Hematopoietic multipotent progenitor cell treated with erythropoietin and hydrocortisone succinate and interleukin-3 and kit ligand, for 6 days (in vitro differentiated cells): ENCODE data around the gene ACTR3.
"Not testable (repeated sequence)": the region's sequence is repeated elsewhere in the genome, so short reads cannot be mapped to it uniquely, and the experiment has no call there.

Source experiments
- DNase-seq: peaks from one replicate; pipeline ENCODE4 v3.0.0-alpha.2; 2015

ACTR3 gene

DNA sequence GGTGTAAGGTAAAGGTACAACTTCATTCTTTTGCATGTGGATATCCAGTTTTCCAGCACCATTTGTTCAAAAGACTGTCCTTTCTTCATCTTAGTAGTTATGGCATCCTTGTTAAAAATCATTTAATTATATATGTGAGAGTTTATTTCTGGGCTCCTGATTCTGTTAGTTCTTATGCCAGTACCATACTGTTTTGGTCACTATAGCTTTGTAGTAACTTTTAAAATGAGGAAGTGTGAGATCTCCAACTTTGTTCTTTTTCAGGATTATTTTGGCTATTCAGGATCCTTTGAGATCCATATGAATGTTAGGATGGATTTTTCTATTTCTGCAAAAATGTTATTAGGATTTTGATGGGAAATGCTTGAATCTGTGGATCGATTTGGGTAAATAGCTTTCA lies 16.8 kb downstream of the ACTR3 start:
- no peak for DNase-seq

DNA sequence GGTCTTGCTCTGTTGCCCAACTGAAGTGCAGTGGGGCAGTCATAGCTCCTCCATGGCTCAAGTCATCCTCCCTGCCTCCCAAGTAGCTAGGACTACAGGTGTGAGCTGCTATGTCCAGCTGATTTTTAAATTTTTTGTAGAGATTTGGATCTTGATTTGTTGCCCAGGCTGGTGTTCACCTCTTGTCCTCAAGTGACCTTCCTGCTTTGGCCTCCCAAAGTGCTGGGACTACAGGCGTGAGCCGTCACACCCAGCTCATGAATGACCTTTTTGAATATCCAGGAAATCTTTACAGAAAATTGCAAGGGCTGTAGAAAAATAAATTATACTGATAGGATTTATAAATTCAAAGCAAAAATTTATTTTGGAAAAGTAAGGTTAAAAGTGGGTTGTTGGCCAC lies 17.4 kb downstream of the ACTR3 start:
- no peak for DNase-seq

DNA sequence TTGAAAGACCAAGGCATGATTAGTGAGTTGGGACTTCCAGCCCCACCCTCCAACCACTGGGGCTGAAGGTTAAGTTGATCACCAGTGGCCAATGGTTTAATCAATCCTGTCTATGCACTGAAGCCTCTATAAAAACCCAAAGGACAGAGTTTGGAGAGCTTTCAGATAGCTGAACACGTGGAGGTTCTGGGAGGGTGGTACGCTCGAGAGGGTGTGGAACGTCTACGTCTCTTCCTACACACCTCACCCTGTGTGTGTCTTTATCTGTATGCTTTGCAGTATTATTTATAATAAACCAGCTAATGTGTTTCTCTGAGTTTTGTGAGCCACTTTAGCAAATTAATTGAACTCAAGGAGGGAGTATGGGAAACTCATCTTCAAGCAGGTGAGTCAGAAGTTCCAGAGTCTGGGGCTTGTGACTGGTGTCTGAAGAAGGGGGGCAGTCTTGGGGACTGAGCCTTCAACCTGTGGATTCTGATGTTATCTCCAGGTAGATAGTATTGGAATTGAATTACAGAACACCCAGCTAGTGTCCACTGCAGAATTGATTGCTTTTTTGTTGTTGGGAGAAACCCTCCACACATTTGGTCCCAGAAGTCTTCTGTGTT lies 20.3 kb downstream of the ACTR3 start:
- DNase-seq, result no peak

DNA sequence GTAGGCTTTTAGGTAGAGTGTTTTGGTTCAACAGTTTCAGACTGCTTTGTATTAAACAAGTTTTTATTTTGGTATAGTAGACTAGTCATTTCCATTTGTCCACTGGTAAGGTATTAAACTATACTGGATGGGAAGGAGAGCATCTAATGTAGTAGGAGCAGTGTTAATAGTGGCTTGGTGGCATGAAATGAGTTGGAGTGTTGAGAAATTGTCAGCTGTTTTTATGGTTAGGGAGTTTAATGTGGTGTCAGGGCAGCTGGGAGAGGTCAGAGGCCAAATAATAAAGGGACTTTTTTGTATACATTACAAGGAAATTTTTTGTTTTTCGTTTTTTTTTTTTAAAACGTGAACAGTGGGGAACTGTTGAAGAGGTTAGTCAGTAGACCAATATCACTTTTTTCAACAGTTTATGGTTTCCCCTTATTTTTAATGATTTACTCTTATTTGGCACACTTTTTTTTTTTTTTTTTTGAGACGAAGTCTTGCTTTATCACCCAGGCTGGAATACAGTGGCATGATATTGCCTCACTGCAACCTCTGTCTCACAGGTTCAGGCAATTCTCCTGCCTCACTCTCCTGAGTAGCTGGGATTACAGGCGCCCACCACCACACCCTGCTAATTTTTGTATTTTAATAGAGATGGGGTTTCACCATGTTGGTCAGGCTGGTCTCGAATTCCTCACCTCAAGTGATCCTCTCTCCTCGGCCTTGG lies 21.2 kb downstream of the ACTR3 start:
- DNase-seq, result no peak

DNA sequence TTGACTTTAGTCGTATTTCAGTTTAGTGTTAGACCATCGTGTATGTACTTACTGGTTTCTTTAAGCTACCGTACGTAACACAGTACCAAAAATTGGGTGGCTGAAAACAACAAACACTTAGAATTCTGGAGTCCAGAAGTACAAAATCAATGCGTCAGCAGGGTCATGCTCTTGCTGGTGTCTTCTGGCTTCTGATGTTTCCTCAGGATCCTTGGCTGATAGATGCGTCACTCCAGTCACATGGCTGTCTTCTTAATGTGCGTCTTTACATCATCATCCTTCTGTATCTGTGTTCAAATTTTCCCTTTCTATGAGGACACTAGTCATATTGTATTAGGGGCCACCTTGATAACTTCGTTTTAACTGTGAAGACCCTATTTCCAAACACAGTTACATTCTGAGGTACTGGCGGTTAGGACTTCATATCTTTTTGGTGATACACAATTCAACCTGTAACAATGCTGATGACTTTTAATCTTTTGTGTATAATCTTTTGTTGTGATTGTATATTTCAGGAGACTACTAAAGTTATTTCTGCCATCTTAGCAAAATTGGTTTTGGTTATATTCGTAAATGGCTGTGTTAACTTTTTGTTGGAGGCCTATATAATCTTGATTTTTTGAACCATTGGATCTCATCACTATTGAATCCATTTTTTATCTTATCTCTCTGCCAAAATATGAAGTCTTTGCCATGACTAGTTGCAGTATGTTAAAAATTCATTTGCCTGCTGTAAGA lies 25.4 kb downstream of the ACTR3 start:
- no peak for DNase-seq

DNA sequence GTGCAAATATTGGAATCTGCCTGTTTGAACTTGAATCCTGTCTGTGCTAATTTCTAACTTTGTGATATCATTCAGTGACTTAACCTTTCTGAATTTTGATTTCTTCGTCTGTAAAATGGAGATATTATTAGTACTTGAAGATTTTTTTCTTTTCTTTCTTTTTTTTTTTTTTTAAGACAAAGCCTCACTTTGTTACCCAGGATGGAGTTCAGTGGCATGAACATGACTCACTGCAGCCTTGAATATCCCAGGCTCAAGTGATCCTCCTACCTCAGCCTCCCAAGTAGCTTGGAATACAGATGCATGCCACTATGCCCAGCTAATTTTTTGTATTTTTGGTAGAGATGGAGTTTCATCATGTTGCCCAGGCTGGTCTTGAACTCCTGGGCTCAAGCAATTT lies 28.3 kb downstream of the ACTR3 start:
- DNase-seq, result no peak

DNA sequence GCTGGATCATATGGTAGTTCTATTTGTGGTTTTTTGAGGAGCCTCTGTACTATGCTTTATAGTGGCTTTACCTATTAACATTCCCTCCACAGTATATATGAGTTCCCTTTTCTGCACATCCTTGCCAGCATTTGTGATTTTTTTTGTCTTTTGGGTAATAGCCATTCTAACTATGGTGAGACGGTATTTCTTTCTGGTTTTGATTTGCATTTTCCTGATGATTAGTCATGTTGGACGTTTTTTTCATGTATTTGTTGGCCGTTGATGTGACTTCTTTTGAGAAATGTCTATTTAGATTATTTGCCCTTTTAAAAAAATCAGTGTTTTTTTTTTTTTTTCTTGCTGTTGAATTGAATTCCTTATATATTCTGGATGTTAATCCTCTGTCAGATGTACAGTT lies 31.1 kb downstream of the ACTR3 start:
- DNase-seq, result no peak

DNA sequence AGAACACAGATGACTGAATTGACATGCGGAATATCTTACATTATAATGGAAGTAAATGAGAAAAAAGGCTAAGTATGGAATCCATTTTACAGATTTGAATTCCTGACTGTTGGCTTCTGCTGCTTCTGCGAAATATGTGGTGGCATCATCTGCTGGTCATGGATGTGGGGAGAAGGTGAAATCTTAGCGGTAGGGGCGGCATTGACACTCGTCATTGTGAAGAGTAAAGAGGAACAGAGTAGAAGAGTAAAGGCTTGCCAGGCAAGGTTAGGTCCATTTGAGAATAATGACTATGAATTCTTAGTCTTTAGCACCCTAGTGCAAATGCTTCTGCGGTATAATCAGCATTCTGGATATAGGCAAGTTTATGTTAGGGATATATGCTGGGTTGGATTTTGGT lies 32.4 kb downstream of the ACTR3 start:
- DNase-seq, result no peak

DNA sequence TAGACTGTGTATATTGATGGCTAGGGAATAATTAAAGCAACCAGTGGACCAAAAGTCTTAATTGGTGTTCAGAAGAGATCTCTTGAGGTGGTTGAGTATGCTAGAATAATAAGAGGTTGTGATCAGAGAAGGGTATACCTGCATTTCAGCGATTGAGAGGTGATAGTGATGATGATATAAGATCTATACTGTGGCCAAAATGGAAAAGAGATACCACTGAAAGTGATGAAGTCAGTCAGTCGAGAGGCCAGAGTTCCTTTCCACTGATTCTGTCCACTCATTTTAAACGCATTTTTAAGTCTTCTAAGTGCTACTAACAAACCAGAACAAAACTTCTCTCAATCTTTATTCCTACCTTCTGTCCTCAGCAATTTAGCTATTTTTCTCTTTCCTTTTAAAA lies 32.9 kb downstream of the ACTR3 start:
- no peak for DNase-seq

DNA sequence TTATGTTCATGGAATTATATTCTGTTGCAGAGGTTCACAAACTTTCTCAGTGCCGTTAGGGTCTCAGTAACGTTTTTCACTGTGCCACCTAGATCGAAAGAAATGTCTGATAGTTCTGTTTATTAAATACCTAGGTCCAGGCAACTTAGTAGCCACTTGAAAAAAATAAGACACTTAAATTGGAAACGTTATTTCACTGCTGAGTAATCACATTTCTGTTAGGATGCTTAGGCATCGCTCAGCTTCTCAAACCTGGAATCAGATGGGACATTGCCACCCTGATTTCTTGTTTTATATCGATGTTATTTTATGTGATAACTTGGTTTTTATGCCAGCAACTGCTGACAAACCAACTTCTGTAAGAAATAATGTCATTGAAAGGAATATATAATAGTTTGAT lies 36.0 kb downstream of the ACTR3 start:
- DNase-seq, result no peak

DNA sequence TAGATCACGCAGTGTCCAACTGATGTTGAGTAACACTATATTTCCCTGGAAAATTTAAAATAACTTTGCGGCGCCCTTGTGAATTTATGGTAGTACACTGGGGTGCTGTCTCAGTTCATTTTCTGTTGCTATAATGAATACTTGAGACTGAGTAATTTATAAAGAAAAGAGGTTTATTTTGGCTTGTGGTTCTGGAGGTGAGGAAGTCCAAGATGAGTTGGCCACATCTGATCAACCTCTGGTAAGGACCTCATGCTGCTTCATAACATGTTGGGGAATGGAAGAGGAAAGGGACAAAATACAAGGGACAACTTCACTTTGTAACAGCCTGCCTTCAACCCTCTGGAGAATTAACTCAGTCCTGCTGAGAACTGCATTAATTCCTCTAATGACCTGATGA lies 36.4 kb downstream of the ACTR3 start:
- DNase-seq, result no peak

DNA sequence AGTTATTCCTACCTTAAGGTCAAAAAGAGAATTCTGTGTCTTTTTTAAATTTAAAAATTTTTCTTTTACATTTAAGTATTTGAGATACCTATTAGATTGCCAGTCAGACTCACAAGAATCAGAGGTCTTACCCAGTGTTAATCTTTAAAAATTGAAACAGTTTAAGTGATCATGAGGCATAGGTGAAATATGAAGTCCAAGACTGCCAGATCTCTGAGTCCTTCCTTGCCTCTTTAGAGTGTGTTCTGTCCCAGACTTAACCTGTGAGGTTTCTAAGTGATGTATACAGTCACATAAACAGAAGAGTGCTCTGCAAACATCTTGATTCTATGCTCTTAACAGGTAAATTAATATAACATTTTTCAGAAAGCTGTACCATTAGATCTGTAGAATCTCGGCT lies 40.6 kb downstream of the ACTR3 start:
- DNase-seq, result no peak

DNA sequence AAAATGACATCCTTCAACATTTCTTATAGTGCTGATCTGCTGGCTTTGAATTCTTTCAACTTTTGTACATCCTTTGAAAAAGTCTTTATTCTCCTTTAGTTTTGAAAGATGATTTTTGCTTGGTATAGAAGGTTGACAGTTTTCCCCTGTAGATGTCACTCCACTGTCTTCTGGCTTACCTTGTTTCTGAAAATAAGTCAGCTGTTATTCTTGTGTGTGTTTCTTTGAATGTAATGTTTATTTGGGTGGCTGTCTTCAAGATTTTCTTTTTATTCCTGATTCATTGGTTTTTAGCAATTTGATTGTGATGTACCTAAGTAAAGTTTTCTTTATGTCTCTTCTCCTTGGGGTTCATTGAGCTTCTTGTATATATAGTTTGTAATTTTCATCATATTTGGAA lies 47.6 kb downstream of the ACTR3 start:
- no peak for DNase-seq

DNA sequence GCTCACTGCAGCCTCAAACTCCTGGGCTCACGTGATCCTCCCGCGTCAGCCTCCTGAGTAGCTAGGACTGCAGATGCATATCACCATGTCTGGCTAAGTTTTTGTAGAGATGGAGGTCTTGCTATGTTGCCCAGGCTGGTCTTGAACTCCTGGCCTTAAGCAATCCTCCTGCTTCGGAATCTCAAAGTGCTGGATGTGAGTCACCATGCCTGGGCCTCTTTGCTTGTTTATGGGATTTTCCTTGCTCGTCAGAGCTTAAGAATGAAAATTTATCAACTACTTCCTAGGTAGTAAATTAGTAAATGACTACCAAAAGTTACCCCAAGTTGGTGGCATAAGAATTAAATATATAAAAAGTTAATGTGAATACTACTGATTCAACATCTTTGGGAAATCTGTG lies 51.0 kb downstream of the ACTR3 start:
- no peak for DNase-seq

DNA sequence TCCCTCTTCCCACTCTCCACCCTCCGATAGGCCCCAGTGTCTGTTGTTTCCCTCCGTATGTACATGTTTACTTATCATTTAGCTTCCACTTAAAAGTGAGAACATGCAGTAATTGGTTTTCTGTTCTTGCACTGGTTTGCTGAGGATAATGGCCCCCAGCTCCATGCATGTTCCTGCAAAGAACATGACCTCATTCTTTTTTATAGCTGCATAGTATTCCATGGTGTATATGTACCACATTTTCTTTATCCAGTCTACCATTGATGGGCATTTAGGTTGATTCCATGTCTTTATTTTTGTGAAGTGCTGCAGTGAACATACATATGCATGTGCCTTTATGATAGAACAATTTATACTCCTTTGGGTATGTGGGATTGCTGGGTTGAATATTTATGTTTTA lies 55.9 kb downstream of the ACTR3 start:
- DNase-seq, result not testable (repeated sequence)

DNA sequence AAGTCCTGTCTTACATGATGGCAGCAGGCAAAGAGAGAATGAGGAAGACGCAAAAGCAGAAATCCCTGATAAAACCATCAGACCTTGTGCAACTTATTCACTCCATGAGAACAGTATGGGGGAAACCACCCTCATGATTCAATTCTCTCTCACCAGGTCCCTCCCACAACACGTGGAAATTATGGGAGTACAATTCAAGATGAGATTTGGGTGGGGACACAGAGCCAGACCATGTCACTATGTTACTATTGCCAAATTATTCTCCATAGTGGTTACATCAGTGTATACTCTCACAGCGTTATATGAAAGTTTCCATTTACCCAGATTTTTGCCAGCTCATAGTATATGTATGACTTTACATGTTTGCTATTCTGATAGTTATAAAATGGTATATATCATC lies 61.0 kb downstream of the ACTR3 start:
- not testable (repeated sequence) for DNase-seq

DNA sequence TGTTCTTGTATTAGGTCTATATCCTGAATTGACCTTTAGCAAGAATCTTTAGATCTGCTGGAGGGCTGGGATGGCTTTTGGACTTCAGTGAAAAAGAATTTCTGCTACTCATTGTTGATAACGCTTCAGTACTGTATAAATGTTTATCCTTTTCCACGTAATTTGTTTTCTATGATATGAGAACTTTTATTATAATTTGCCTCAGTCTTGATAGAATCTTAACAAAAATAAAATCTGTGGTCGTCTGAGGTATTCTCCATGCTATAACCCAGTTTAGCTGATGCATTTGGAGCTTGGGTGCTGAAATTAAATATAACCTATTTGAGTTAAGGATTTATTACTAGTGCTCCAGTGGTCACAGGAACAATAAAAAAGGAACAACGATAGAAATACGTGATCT lies 71.1 kb downstream of the ACTR3 start:
- no peak for DNase-seq

DNA sequence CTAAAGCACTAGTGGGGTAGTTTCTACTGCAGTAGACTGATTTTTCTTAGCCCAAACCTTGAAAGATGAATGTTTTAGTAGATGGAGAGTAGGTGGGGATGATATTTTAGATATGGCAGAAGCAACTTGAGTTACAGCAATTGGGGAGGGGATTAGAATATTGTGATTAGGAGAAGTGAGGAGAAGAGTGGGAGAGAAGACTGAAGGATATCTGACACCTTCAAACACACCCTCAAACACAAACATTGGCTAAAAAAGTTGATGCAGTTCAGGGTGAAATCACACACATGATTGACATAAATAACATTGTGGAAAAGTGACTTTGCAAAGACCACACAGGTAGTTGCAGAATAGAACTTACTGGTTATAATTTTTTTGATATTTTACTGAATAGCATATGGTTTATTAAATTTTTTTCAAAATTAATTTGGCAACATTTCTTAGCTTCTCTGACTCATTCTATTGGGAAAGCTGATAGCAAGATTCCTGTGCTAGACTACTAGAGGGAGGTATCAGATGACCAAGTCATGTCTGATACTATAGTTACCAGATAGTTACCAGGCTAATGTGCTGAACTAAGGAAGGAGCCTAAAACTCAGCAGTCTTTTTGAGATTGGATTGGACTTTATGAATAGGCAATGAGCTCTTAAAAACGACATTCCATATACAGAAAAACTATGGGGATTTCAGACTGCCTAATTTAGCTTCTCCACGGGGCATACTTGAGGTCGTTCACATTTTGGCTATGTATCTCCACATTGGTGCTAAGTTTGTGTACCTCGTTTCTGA lies 73.0 kb downstream of the ACTR3 start:
- peak; percentile 10 for DNase-seq

DNA sequence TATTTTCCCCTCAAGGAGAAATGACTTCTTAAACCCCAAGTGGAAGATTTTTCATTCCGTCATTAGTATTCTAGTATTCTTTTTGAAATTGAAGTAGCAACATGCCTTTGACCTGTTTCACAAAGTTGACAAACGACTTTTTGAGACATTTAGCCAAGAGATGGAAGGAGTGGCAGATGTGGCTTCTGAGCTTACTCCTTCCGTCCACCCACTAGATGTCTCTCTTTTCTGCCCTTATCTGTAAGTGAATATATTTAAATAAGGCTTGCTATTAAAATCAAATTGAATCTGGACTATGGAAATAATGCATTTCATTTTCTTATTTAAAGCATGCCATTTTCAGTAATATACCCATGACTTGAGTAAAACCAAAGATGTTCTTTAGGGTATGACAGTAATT lies 74.1 kb downstream of the ACTR3 start:
- DNase-seq, result no peak

DNA sequence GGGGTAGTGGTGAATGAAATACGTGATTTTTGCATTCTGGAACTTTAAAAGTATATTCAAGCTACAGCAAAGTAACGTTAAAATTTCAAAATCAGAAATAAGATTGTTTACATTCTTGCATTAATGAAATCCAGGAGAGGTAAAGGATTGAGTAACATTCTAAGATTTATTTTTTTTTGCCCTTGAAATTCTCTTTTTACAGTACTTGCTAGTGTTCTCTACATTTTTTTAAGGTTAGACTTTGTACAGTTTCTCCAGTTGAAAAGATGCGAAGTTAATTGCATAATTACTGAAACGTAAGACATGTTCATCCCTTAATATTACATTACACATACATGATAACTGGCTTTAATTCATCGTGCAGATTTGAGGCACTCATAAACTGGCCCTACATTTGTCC lies 74.5 kb downstream of the ACTR3 start:
- DNase-seq, result no peak

DNA sequence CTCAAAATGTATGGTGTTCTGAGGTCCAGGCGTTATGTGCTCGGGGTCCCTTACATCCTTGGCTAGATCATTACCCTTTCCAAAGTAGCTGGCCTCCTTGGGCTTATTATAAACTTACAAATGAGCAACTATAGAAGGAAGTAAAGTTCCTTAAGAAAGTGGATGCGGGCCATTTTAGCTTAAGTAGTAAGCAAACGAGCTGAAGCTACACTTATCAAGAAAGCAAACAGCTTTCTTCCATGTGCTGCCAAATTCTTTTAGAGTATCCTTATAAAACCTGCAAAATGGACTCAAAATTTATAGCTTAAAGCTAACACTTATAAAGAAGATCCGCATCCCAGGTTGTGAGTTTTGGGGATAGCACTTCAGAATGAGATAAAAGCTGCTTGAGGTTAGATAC lies 75.3 kb downstream of the ACTR3 start:
- no peak for DNase-seq

DNA sequence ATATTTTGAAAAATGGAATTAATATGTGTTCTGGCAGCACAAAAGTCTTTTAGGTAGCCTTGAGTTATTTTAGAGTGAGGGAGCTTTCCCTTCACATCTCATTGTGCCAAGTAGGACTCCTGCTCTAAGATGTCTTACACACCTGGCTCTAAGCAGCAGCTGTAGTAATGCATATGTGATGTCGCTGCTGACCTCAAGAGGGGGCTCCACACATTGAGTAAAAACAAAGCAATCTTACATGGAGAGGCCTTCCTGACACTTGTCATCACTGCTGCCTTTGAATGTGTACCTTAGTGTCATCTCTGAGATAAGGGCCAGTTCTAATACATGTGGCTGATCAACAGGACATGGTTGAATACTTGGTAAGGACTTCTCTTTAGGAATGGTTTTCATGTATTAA lies 75.8 kb downstream of the ACTR3 start:
- peak; percentile 68 for DNase-seq

DNA sequence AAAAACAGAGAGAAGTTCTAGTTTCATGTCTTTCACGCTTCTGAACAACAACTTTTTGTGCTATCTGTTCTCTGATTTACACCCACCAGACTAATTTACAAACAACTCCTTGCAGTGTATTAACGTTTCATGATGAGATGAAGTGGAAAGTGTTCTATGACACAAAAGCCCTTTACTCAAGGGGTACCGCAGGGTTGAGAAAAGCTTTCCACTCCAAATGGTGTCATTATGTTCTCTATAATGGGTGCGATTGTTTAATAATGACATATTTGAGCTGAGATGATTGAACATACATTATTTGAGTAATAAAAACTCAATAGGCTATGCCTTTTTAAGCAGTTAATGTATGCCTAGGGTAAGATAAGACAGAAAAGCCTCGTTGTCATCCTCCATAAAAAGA lies 76.3 kb downstream of the ACTR3 start:
- DNase-seq, result no peak

DNA sequence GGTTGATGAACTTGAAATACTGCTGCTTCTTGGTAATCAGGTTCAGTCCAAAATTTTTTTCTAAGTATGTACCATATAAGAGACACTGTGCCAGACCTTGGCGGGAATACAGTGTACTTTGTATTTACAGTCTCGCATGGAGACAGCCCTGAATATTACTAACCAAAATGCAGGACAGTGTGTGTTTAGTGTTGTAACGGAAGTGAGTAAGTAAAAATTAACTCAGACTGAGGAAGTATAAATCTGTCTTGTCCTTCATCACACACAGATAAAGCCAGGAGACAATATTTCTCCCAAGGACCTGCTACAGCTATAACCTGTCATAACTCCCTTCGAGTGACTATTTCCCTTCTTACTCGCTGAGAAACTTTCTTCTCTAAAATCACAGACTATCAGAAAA lies 76.9 kb downstream of the ACTR3 start:
- peak; percentile 22 for DNase-seq
